Measurements from ENCODE around the gene CD22.

DNA sequence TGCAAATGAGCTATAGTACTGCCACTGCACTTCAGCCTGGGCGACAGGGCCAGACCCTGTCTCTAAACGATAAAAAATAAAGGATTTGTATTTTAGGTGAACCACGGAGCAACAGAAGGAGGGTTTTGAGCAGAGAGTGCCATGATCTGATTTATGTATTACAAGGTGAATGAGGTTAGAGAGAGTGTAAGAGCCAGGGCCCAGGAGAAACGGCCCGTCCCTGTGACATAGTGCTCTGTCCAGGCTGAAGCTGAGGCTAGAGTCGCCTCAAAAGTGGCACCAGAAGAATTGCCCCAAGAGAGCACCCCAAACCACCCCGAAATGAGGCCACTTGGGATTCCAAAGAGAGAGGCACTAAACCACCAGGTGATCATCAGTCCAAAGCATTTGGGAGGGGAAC is 20.1 kb upstream of the CD22 start:
- no peak for TF ChIP-seq POLR2A (IDR thresholded peaks at IDR 0.05)
- TF ChIP-seq, protein P1, sequence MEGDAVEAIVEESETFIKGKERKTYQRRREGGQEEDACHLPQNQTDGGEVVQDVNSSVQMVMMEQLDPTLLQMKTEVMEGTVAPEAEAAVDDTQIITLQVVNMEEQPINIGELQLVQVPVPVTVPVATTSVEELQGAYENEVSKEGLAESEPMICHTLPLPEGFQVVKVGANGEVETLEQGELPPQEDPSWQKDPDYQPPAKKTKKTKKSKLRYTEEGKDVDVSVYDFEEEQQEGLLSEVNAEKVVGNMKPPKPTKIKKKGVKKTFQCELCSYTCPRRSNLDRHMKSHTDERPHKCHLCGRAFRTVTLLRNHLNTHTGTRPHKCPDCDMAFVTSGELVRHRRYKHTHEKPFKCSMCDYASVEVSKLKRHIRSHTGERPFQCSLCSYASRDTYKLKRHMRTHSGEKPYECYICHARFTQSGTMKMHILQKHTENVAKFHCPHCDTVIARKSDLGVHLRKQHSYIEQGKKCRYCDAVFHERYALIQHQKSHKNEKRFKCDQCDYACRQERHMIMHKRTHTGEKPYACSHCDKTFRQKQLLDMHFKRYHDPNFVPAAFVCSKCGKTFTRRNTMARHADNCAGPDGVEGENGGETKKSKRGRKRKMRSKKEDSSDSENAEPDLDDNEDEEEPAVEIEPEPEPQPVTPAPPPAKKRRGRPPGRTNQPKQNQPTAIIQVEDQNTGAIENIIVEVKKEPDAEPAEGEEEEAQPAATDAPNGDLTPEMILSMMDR (IDR thresholded peaks at IDR 0.05), result no peak
- TF ChIP-seq POLR2AphosphoS5 (IDR thresholded peaks at IDR 0.05), result no peak
- no peak for TF ChIP-seq EP300 (IDR thresholded peaks at IDR 0.05)

Data from gastroesophageal sphincter (tissue), 3 donors.